ENCODE data around the gene VAC14.
A peak's percentile ranks its signal among the peaks of the same experiment; 100 is the strongest.

Gene VAC14

GRCh38 chr16:70786020-70786755, 14.8 kb downstream of the VAC14 start:
- no peak for DNase-seq (ENCODE audit: low spot score)

DNA sequence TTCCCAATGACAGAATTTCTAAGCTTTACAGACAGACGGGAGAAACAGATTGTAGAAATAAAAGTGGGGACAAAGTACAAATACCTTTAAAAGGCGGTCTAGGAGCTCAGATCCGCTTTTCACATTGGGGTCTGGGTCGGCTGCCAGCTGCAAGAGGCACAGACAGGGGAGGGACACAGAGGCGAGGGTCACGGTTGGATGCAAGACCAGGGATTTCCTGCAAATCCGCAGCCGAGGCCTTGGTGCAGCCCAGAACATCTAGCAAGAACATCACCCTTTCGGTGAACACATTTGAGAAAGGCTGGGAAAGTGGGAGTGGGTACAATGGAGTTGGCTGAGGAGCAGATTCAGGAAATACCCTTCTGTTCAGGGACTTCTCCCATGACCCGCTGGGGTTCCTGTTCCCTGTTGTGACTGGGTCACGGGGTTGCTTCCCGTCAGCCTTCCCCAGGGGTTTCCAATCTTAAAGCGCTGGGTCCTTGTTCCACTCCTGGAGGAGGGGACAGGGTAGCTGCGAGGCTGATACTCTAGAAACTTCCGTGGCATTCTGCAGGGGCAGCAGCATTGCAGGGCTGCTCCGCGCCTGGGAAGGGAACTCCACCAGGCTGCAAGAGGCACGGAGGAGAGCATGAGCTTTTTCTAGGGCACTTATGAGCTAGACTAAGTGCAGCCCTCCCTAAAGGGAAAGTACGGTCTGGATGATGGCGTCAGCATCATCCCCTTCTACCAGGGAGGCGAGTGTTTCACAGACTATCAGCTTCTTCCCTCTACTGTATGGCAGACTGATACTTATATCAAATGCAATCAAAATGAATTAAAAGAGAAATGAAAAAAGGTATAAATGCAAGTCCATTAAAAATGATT, 16.0 kb downstream of the VAC14 start:
- no peak for DNase-seq (ENCODE audit: low spot score)

DNA sequence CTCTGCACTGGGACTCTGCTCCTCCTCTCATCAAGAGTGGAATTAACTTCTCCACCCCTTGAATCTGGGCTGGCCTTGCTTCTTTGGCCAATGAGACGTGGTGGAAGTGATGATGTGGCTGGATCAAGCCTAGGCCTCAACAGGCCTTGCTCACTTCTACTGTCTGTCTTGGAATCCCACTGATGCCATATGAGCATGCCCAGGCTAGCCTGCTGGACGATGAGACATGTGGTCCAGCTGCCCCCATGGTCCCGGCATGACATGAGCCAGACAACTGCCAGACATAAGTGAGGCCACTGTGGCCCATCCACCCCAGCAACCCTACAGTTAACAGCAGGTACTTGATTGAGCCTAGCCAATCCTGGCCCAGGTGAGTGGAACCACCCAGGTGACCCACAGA, 18.7 kb downstream of the VAC14 start:
- DNase-seq (ENCODE audit: low spot score) = no peak

DNA sequence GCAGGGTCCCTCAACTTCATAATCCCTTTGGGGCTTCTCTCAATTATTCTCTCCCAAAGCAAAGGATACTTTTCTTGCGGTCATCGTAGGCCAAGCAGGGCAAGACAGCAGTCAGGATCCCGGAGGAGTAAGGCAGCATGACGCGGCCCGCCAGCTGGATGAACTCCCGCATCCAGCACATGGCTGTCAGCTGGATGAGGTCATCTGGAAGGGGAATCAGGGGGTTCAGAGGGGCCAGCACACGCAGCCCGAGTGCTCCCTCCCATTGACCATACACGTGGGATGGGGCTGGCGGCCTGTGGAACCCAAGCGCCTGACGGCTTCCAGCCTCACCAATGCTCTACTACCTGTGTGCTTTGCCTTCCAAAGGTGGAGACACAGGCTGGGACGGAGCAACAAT, 19.2 kb downstream of the VAC14 start:
- no peak for DNase-seq (ENCODE audit: low spot score)

GRCh38 chr16:70780546-70780945, 20.4 kb downstream of the VAC14 start:
- no peak for DNase-seq (ENCODE audit: low spot score)

DNA sequence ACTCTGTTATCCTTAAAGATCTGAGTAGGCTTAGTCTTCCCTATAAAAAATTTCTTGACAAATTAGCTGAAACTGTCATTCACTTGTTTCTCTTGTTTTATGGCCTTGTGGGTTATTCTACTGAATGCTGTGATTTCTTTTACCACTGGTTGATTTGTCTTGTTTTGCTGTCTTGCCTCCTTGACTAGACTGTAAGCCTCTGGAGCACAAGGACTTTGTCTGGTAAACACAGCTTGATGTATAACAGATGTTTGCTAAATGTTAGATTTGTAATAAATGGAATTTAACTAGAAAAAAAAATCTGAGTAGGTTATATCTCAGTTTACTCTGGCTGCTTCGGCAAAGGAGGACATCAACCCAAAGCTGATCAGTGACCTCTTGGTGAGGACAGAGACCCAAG, 21.6 kb downstream of the VAC14 start:
- DNase-seq (ENCODE audit: low spot score) = no peak

DNA sequence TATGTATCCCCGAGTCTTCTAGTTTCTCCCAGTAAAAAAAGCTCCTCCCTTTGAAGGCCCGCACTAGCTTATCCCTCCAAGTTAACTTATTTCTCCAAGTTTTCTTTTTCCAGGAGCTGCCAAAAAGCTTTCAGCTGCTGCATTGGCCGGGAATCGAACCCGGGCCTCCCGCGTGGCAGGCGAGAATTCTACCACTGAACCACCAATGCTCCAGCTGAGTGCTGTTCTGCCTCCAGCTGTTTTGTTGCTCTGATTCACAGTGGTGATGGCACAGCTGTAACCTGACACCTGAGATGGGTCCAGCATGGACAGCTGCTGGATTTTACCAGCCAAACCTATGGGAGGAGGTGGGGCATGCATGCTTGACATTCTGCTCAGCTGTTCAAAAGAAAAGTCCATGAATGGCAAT, 22.1 kb downstream of the VAC14 start:
- no peak for DNase-seq (ENCODE audit: low spot score)

DNA sequence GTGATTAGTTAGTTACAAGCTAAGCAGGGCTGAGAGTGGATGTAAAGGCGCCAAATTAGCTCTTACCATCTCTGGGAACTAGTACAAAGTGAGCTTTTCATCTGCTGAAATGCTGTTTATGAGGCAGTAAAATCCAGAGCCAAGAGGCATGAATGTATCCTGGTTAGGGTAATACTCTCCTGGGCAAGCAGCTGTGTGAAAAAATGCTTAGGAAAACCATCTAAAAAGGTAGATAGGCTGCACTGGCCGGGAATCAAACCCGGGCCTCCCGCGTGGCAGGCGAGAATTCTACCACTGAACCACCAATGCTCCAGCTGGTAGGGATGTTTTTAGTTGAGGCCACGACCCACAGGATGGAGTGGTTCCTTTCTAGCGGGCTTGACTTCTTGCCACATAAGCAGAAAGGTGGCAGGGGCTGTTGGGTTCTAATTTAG, 23.0 kb downstream of the VAC14 start:
- no peak for DNase-seq (ENCODE audit: low spot score)

GRCh38 chr16:70777496-70777895, 23.5 kb downstream of the VAC14 start:
- DNase-seq (ENCODE audit: low spot score) = no peak

DNA sequence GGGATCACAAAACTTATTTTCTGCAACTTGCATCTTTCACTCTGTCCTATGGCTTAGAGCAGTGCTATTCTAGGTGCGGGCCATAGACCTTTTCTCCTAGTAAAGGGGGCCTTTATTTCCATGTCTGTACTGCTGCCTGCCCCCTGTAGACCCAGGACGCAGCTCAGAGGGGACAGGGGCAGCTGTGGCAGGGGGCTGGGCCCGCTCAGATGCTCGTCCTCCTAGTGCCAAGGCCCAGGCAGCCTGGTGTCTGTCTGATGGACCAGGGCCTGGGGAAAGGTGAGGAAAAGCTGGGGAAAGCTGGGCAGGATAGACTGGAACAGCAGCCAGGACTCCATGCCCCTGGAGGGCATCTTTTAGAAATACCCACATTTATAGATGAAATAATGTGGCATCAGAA, 25.6 kb downstream of the VAC14 start:
- no peak for DNase-seq (ENCODE audit: low spot score)

DNA sequence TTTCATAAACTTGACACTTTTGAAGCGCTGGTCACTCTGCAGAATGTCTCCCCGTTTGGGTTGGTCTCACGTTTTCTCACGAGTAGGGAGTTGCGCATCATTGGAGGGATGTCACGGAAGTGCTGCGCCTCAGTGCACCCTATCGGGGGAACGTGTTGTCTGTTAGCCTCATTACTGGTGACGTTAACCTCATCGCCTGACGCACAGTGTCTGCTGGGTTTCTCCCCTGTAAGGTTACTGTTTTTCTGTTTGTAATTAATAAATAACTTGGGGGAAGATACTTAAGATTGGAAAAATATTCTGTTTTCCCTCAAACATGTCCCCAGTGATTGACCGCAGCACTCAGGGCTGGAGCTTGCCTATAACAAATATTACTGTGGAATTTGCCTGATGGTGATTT, 26.7 kb downstream of the VAC14 start:
- DNase-seq (ENCODE audit: low spot score) = no peak

GRCh38 chr16:70772493-70772892, 28.5 kb downstream of the VAC14 start:
- DNase-seq (ENCODE audit: low spot score) = no peak

DNA sequence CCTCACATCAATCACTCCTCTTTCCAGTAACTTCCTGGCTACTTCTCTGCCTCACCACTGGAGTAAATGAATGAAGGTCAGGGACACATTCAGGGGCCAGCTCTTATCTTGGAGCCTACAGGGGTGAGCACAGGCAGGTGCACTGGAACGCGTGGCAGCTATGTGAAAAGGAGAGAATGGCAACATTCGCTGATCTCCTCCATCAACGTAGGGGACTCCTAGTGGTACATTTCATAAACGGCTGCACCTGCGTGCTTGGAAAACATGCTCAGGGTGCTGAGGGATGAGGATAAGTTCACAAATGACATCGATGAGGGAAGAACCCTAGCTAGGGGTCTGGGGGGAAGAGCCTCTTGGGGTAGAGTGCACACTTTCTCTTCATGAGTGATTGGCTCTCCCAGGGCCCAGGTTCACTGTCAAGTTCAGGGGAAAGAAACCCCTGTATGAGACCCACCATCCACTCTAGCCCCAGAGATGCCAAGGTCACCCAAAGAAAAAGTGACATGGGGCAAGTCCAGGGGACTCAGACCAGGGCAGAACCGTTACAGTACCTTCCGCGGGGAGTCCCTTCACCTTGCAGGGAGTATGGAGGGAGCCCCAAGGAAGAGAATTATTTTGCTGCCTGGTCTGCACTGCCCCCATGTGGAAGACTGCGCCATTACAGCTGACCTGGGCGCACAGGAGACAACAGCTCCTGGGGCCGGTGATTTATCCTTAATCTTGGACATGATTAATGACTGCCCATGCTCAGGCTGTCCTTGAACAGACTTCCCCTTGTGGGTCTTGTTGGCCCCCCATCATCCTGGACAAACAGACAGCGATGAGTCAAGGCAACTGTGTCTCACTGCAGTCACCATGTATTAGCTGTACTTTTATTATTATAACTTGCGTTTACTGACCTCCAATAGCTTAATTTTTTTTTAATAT, 30.1 kb downstream of the VAC14 start:
- DNase-seq (ENCODE audit: low spot score) = peak; percentile 81

- DNase-seq (ENCODE audit: low spot score) = no peak
Observed at GRCh38 chr16:70770291-70770625, 30.7 kb downstream of the VAC14 start.

DNA sequence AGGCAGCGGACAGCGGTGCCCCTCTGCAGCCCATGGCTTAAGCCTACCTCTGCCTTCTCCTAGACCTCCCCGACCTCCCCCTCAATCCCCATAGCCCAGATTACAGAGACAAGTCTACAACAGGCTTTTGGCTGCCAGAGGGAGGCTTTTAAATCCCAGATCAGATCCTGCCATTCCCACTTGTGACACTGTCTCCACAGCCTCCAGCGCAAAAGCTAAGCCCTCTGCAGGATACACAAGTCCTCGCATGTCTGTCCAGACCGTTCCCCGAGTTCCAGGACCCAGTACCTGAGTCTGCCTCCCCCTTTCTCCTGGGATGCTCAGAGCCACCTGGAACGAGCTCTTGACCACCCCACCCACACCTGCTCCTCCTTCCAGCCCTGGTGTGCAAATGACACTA, 31.2 kb downstream of the VAC14 start:
- no peak for DNase-seq (ENCODE audit: low spot score)

- no peak for DNase-seq (ENCODE audit: low spot score)
Observed at GRCh38 chr16:70769131-70769530, 31.8 kb downstream of the VAC14 start.

DNA sequence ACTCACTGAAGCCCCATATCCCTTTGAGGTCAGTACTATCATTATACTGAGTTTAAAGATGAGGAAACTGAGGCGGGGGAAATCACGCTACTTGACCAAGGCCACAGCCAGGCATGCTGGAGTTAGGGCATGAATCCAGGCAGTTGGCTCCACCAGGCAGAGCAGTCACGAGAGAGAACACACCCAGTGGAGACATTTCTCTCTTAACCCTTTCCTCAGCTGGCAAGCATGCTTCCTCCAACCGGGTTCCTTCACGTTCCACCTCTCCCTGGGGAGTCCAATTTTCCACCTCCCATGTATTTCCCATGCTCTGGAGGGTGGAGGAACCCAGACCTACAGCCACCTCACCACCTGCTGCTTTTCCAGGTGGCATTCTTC, 32.8 kb downstream of the VAC14 start:
- DNase-seq (ENCODE audit: low spot score) = no peak

GRCh38 chr16:70767377-70768202, 33.4 kb downstream of the VAC14 start:
- DNase-seq (ENCODE audit: low spot score) = no peak

DNA sequence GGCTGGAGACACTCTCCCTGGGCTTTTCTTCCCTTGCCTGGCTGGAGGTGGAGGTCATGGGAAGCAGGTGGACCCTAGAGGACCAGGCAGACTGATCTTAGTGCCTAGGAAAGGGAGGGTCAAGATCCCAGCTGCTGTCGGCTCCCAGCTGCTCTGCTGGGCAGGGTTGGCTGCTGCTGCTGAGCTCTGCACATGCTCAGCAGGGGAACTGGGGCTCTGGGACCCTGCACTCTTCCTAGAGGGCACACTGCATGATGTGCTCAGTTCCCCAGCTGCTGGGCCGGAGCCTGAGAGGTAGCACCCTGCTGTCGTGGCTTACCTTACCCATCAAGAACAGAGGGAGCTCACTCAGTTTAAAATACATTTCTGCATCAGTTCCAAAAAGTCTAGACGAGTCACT, 34.3 kb downstream of the VAC14 start:
- DNase-seq (ENCODE audit: low spot score) = no peak

DNA sequence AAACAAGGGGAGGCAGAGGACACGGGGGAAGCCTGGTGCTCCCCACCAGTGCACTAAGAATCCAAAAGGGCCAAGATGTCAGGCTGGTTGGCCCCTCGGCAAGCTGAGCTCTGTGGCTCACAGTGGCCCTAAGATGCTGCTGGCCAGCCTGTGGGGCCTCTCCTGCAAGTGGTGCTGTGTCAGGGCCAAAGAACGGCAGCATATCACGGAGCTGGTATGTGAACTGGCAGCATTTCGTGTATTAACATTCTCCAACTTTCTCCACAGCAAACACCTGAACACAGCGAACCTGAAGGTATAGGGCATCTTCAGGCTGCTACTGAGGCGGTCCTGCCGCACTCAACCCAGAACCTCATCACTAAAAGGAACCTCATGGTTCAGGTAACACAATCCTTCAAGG, 34.8 kb downstream of the VAC14 start:
- DNase-seq (ENCODE audit: low spot score) = no peak

- DNase-seq (ENCODE audit: low spot score) = no peak
Observed at GRCh38 chr16:70765491-70765890, 35.5 kb downstream of the VAC14 start.

DNA sequence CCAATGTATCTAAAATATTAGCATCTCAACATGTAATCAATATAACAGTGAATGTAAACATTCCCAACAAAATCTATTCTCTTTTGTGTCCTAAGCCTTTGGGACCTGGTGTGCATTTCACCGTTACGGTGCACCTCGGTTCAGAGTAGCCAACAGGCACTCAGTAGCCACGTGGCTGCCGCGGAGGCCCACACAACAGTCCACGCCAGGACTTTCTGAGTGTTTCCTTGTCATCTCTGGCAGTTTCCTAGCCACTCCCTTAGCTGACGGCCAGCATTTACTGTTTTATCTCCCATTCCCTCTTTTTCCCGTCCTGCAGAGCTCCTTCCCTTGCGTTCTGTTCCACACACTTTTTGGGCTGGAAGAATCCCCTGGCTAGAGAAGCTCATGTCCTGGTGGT, 36.3 kb downstream of the VAC14 start:
- DNase-seq (ENCODE audit: low spot score) = no peak
